H1 (cell line): ENCODE results near the gene TCEANC2.

Experiments used
- CTCF ChIP-seq, 3 experiments: IDR thresholded peaks; 1 replicate in 2 of 3; 2 replicates in 1 of 3; pipeline versions ENCODE4 v1.5.1 to v1.6.1; 2011; ENCODE audit warnings: low read length in 3 of 3, mild to moderate bottlenecking in 3 of 3, inconsistent platforms in 2 of 3, low read depth in 1 of 3, moderate library complexity in 1 of 3; ENCODE audit not compliant: insufficient read depth in 1 of 3; ENCODE audit errors: control extremely low read depth in 1 of 3
- EZH2 ChIP-seq: fragments of 200-600 bp; sonication (generic); IDR thresholded peaks from 2 replicates; pipeline ENCODE4 v1.7.1; 2012; ENCODE audit warnings: low read depth, mild to moderate bottlenecking, moderate library complexity, low read length, inconsistent platforms; ENCODE audit not compliant: severe bottlenecking
- POLR2A ChIP-seq, 2 experiments: IDR thresholded peaks; 1 replicate in 1 of 2; 2 replicates in 1 of 2; pipeline ENCODE4 v1.6.1; 2011; ENCODE audit warnings: low read depth in 2 of 2, low read length in 2 of 2, mild to moderate bottlenecking in 2 of 2; ENCODE audit errors: control extremely low read depth in 1 of 2
- RAD21 ChIP-seq, 2 experiments: IDR thresholded peaks in 1 of 2; conservative IDR thresholded peaks in 1 of 2; 2 replicates each; pipeline ENCODE4 v1.6.1; 2011; ENCODE audit warnings: low read depth in 2 of 2, low read length in 2 of 2, improper control_type of control experiment in 1 of 2, inconsistent platforms in 1 of 2, mild to moderate bottlenecking in 1 of 2, moderate library complexity in 1 of 2
- RXRA ChIP-seq: IDR thresholded peaks from 2 replicates; pipeline ENCODE4 v1.6.1; 2011; ENCODE audit warnings: low read depth, mild to moderate bottlenecking, low read length, moderate library complexity; ENCODE audit not compliant: insufficient read depth
- SRF ChIP-seq: IDR thresholded peaks from 2 replicates; pipeline ENCODE4 v1.6.1; 2011; ENCODE audit warnings: mild to moderate bottlenecking, low read depth, low read length, moderate library complexity
- TCF12 ChIP-seq: IDR thresholded peaks from 2 replicates; pipeline ENCODE4 v1.6.1; 2011; ENCODE audit warnings: low read depth, mild to moderate bottlenecking, low read length

- TF ChIP-seq CTCF (IDR thresholded peaks at IDR 0.05; ENCODE audit: control extremely low read depth in 1 of 3, insufficient read depth in 1 of 3, low read depth in 1 of 3, low read length in 3 of 3) (no peak), RXRA (no peak), EZH2 (no peak), TCF12 (no peak), RAD21 (IDR thresholded peaks at IDR 0.05 in 1 of 2, conservative IDR thresholded peaks at IDR 0.05 in 1 of 2; ENCODE audit: low read depth in 2 of 2, low read length in 2 of 2) (no peak), POLR2A (IDR thresholded peaks at IDR 0.05; ENCODE audit: control extremely low read depth in 1 of 2, low read depth in 2 of 2, low read length in 2 of 2) (no peak), SRF (no peak)
Measured at GRCh38 chr1:54016343-54017282, 36.8 kb upstream of the TCEANC2 start.
